Measurements from ENCODE around the gene KIF1C.

DNA sequence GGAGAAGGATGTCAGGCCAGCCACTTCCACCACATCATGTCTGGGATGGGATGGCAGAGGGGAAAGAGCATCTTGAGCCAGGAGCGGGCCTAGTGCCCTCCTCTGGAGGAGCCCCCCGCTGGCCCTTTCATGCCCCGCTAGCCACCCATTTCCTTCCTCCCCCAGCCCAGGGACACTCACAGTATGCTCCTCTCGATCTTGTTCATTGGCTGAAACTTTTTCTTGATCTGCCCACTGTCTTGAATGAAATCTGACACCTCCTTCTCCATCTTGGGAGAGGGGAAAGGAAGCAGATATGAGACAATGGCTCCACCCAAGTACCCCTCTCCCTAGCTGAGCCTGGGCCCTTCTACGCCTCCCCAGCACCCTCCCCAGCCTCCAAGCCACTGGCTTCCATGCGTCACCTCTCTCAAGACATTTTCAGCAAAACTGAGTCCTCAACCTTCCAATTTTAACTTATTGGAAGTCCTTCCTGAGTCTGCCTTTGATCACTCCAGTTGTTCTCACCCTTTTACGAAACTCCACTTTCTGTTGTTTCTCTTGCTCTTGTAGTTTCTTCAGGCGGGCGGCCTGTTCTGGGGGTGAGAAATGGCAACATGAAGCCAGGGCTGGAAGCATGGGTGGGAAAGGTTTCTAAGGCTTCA lies 37.3 kb upstream of the KIF1C start:
- TF ChIP-seq POLR2A (IDR thresholded peaks at IDR 0.05; ENCODE audit: low read length), result no peak
- no peak for TF ChIP-seq GATA1 (IDR thresholded peaks at IDR 0.05; ENCODE audit: low read depth, low read length)

Measured in erythroblast (primary cell).